Osteoblast (primary cell): ENCODE results near the gene GABRB3. TPM values are rescaled to one million over a fixed set of nuclear protein-coding genes. Genes with fewer than 3 reads are reported as not detected.

ENCODE experiments used
- DNase-seq: peaks from one replicate; pipeline ENCODE4 v3.0.0; 2011; ENCODE audit warnings: low spot score, mixed read lengths; ENCODE audit not compliant: insufficient read length; ENCODE audit errors: missing footprints
- H2AFZ ChIP-seq: 2 replicates; pipeline ENCODE4 v1.6.0; 2011; ENCODE audit warnings: mild to moderate bottlenecking, low read length
- H3K27ac ChIP-seq: 2 replicates; pipeline ENCODE4 v1.5.1; 2011; ENCODE audit warnings: mild to moderate bottlenecking, low read depth, low read length, moderate library complexity
- H3K27me3 ChIP-seq: 2 replicates; pipeline ENCODE4 v1.6.0; 2012; ENCODE audit warnings: mild to moderate bottlenecking, control low read depth, inconsistent platforms, low read length, moderate library complexity; ENCODE audit not compliant: insufficient read depth
- H3K36me3 ChIP-seq: 2 replicates; pipeline ENCODE4 v1.5.1; 2011; ENCODE audit warnings: mild to moderate bottlenecking, low read length, control low read depth, moderate library complexity; ENCODE audit not compliant: insufficient read depth
- H3K4me1 ChIP-seq: 2 replicates; pipeline ENCODE4 v1.5.1; 2011; ENCODE audit warnings: mild to moderate bottlenecking, low read length, control low read depth, moderate library complexity; ENCODE audit not compliant: insufficient read depth
- H3K4me2 ChIP-seq: 2 replicates; pipeline ENCODE4 v1.6.0; 2011; ENCODE audit warnings: mild to moderate bottlenecking, low read length; ENCODE audit not compliant: insufficient read depth
- H3K4me3 ChIP-seq: fragments of 200-600 bp; sonication (generic); 3 replicates; pipeline ENCODE4 v1.5.1; 2012; ENCODE audit warnings: mild to moderate bottlenecking, low read length, inconsistent platforms; ENCODE audit not compliant: insufficient read depth
- H3K79me2 ChIP-seq: 2 replicates; pipeline ENCODE4 v1.6.0; 2012; ENCODE audit warnings: mild to moderate bottlenecking, low read length, control low read depth, inconsistent platforms; ENCODE audit not compliant: insufficient read depth
- H3K9me3 ChIP-seq: 2 replicates; pipeline ENCODE4 v1.5.1; 2011; ENCODE audit warnings: low read depth, low read length, control low read depth
- H4K20me1 ChIP-seq: 2 replicates; pipeline ENCODE4 v1.6.0; 2012; ENCODE audit warnings: mild to moderate bottlenecking, low read length, control low read depth; ENCODE audit not compliant: insufficient read depth
- total RNA-seq: library from RNA; depleted of rRNA; stranded (reverse); fragments of >200 nt; gene quantifications from 2 replicates; pipeline ENCODE4 v1.2.3, GENCODE V29; 2012
- TF ChIP-seq, protein P1 (sequence below): IDR thresholded peaks from 2 replicates; pipeline ENCODE4 v1.5.1; 2011; ENCODE audit warnings: mild to moderate bottlenecking, low read depth, low read length, moderate library complexity; ENCODE audit errors: extremely low read depth

Gene GABRB3
- total RNA-seq, 1 donor = under 0.01 TPM

- no peaks in the 10 kb centered on the region for H3K27me3 ChIP-seq
- no peaks in the 10 kb centered on the region for H3K79me2 ChIP-seq
- no peak overlapping the region for H3K4me2 ChIP-seq
- no peaks in the 10 kb centered on the region for H4K20me1 ChIP-seq
- H3K4me1 ChIP-seq = no peaks in the 10 kb centered on the region
- H3K4me3 ChIP-seq = no peak overlapping the region
- DNase-seq = no peak
- H3K27ac ChIP-seq = no peak overlapping the region
- H2AFZ ChIP-seq = no peak overlapping the region
- no peaks in the 10 kb centered on the region for H3K36me3 ChIP-seq
- H3K9me3 ChIP-seq = peaks cover 3% of the 10 kb centered on the region
- TF ChIP-seq, protein P1, sequence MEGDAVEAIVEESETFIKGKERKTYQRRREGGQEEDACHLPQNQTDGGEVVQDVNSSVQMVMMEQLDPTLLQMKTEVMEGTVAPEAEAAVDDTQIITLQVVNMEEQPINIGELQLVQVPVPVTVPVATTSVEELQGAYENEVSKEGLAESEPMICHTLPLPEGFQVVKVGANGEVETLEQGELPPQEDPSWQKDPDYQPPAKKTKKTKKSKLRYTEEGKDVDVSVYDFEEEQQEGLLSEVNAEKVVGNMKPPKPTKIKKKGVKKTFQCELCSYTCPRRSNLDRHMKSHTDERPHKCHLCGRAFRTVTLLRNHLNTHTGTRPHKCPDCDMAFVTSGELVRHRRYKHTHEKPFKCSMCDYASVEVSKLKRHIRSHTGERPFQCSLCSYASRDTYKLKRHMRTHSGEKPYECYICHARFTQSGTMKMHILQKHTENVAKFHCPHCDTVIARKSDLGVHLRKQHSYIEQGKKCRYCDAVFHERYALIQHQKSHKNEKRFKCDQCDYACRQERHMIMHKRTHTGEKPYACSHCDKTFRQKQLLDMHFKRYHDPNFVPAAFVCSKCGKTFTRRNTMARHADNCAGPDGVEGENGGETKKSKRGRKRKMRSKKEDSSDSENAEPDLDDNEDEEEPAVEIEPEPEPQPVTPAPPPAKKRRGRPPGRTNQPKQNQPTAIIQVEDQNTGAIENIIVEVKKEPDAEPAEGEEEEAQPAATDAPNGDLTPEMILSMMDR = no peak
Observed at GRCh38 chr15:26571346-26571745, 201.5 kb downstream of the GABRB3 start.

DNA sequence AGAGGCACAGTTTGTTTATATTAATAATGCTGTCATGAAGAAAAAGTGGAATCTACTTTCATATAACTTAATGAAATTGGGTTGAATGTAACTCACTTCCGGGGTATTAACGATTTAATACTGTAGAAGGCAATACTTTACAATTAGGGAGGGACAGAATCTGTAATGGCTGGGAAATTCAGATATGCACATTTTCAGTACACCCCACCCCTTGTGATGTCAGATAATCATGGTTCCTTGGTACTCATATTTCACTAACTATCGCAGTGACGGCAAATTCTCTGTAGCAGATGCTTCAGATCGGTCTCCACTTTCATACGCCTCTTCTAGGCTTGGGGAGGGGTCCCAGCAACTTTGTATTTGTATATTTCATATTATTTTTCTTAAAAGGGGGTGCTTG is 207.3 kb downstream of the GABRB3 start:
- H3K79me2 ChIP-seq = no peaks in the 10 kb centered on the region
- TF ChIP-seq, protein P1 = no peak
- H4K20me1 ChIP-seq = no peaks in the 10 kb centered on the region
- H3K27ac ChIP-seq = no peak overlapping the region
- DNase-seq = no peak
- no peak overlapping the region for H3K4me2 ChIP-seq
- H3K4me3 ChIP-seq = no peak overlapping the region
- no peaks in the 10 kb centered on the region for H3K27me3 ChIP-seq
- H2AFZ ChIP-seq = no peak overlapping the region
- H3K4me1 ChIP-seq = no peaks in the 10 kb centered on the region
- H3K36me3 ChIP-seq = no peaks in the 10 kb centered on the region
- peaks cover 8% of the 10 kb centered on the region for H3K9me3 ChIP-seq

GRCh38 chr15:26564361-26564760 is 208.5 kb downstream of the GABRB3 start:
- Histone ChIP-seq H4K20me1 (no peaks in the 10 kb centered on the region), H3K27ac (no peak overlapping the region), H3K36me3 (no peaks in the 10 kb centered on the region), H3K4me2 (no peak overlapping the region), H3K4me3 (no peak overlapping the region), H3K79me2 (no peaks in the 10 kb centered on the region), H3K4me1 (no peaks in the 10 kb centered on the region), H3K27me3 (no peaks in the 10 kb centered on the region), H2AFZ (no peak overlapping the region), H3K9me3 (peaks cover 8% of the 10 kb centered on the region)
- DNase-seq = no peak
- TF ChIP-seq, protein P1 = no peak

DNA sequence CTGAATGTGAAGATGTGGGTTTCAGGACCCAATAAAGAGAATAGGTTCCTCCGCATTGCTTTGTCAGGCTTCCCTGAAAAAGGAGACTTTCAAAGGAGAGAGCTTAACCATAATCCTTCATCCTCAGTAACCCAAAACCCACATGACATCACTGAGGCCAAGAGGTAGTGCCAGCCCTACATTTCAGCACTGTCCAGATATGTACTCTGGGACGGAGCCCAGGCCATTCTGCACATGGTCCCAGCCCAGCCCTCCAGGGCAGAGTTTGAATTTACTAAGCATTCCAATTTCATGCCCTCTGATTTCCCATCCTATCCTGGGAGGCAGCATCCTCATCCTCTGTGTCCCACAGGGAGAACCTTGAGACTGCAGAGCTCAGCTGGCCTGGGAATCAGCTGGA is 210.5 kb downstream of the GABRB3 start:
- no peak for DNase-seq
- no peak overlapping the region for H3K4me3 ChIP-seq
- no peaks in the 10 kb centered on the region for H3K4me1 ChIP-seq

More for the DNA sequence above, 210.5 kb downstream of the GABRB3 start:
- TF ChIP-seq, protein P1 = no peak
- H3K9me3 ChIP-seq = peaks cover 6% of the 10 kb centered on the region
- no peak overlapping the region for H3K4me2 ChIP-seq
- no peaks in the 10 kb centered on the region for H4K20me1 ChIP-seq
- no peaks in the 10 kb centered on the region for H3K27me3 ChIP-seq
- no peaks in the 10 kb centered on the region for H3K79me2 ChIP-seq
- no peaks in the 10 kb centered on the region for H3K36me3 ChIP-seq
- H2AFZ ChIP-seq = no peak overlapping the region
- H3K27ac ChIP-seq = no peak overlapping the region
